Panc1 (cell line): ENCODE measurements around the gene APEH.

Experiments
- CTCF ChIP-seq: fragments of 450-650 bp; IDR thresholded peaks from 2 replicates; pipeline ENCODE4 v1.5.1; 2017; ENCODE audit warnings: mild to moderate bottlenecking
- SIN3A ChIP-seq: IDR thresholded peaks from 2 replicates; pipeline ENCODE4 v1.6.1; 2012; ENCODE audit warnings: low read depth, mild to moderate bottlenecking, low read length, moderate library complexity, borderline replicate concordance; ENCODE audit not compliant: insufficient read depth

DNA sequence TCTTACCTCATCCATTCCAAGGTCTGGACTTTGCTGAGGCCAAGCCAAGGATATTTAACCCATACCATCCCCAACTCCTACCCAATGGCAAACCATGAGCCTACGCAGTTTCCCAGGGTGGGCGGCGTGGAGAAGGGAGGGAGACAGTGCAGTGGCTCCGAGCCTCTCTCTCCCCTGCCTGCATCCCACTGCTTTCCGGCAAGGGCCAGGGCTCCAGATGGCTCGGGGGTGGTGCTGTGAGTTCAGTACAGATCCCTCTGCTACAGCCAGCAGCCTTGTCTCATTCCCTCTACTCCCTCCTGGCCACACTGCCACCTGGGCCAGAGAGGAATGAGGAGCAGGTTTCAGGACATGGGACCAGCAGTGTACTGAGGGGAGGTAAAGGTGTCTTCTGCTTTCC lies 44.3 kb upstream of the APEH start:
- TF ChIP-seq CTCF (no peak), SIN3A (no peak)
